GM12878 (cell line): Measurements from ENCODE around the gene KTN1. TPM values are rescaled to one million over a fixed set of nuclear protein-coding genes. Genes with fewer than 3 reads are reported as not detected.

Source experiments
- ATAC-seq: fragments of 200-7000 bp; cut with Tn5 transposase; 3 replicates; pipeline ENCODE4 v1.9.1; 2020; ENCODE audit warnings: mild to moderate bottlenecking, moderate library complexity
- BruUV-seq: library from RNA; stranded (reverse); fragments of 400-500 nt; replicated peaks from 2 replicates; lab custom pipeline; 2021; lab: Mats Ljungman, UMichigan
- CTCF ChIA-PET: fragments of 300-600 bp; sonication (Branson Sonifier 250); formaldehyde crosslinking; extraction: SDS; loops from one replicate; lab custom pipeline; 2021; ENCODE audit warnings: inconsistent platforms; lab: Yijun Ruan, JAX
- POLR2A ChIA-PET: fragments of 350-600 bp; formaldehyde crosslinking; extraction: SDS; loops from one replicate; lab custom pipeline; 2021; ENCODE audit warnings: inconsistent platforms; lab: Charles Lee
- RAD21 ChIA-PET: fragments of 300-600 bp; sonication (Branson Sonifier 250); formaldehyde crosslinking; loops from one replicate; lab custom pipeline; 2023; ENCODE audit warnings: antibody characterized with exemption; ENCODE audit not compliant: unreplicated experiment; lab: Charles Lee
- SMC1A ChIA-PET: fragments of 300-600 bp; sonication (Branson Sonifier 250); formaldehyde crosslinking; loops from one replicate; lab custom pipeline; 2023; ENCODE audit not compliant: unreplicated experiment, uncharacterized antibody; lab: Charles Lee
- DNase-seq: peaks from one replicate; pipeline ENCODE4 v3.0.0-alpha.2; 2011; ENCODE audit warnings: low read depth, low spot score
- FAIRE-seq: peaks from 3 replicates; lab custom pipeline; 2011; peaks lifted over from hg19 to GRCh38; lab: Jason Lieb, UNC
- H2AFZ ChIP-seq: 2 replicates; pipeline ENCODE4 v1.6.0; 2011; ENCODE audit warnings: low read depth, low read length, control low read depth; ENCODE audit not compliant: control insufficient read depth
- H3K27ac ChIP-seq: 2 replicates; pipeline ENCODE4 v1.5.1; 2011; ENCODE audit warnings: control low read depth; ENCODE audit not compliant: control insufficient read depth, insufficient read depth
- H3K27me3 ChIP-seq, 2 experiments: replicated peaks in 1 of 2; 2 replicates each; pipeline versions ENCODE4 v1.6.0 to v1.6.1; 2011; ENCODE audit warnings: low read length in 1 of 2; ENCODE audit not compliant: control insufficient read depth in 2 of 2, insufficient read depth in 2 of 2
- H3K36me3 ChIP-seq, 2 experiments: 2 replicates each; pipeline ENCODE4 v1.5.1; 2011; ENCODE audit warnings: low read length in 1 of 2; ENCODE audit not compliant: control insufficient read depth in 2 of 2, insufficient read depth in 2 of 2
- H3K4me1 ChIP-seq: 2 replicates; pipeline ENCODE4 v1.6.1; 2011; ENCODE audit warnings: mild to moderate bottlenecking, low read length, moderate library complexity, mixed read lengths; ENCODE audit not compliant: control insufficient read depth, insufficient read depth
- H3K4me2 ChIP-seq: 2 replicates; pipeline ENCODE4 v1.6.0; 2011; ENCODE audit warnings: control low read depth; ENCODE audit not compliant: control insufficient read depth, insufficient read depth
- H3K4me3 ChIP-seq: fragments of 200-600 bp; sonication (generic); 2 replicates; pipeline ENCODE4 v1.5.1; 2016
- H3K79me2 ChIP-seq: 2 replicates; pipeline ENCODE4 v1.6.0; 2011; ENCODE audit warnings: low read length; ENCODE audit not compliant: control insufficient read depth, insufficient read depth
- H3K9ac ChIP-seq: 2 replicates; pipeline ENCODE4 v1.8.0; 2011; ENCODE audit warnings: low read length, control low read depth, mixed read lengths; ENCODE audit not compliant: control insufficient read depth, insufficient read depth
- H3K9me3 ChIP-seq: replicated peaks from 3 replicates; pipeline ENCODE4 v1.5.1; 2011; ENCODE audit warnings: mild to moderate bottlenecking, low read length; ENCODE audit not compliant: control insufficient read depth, insufficient read depth
- H4K20me1 ChIP-seq: 2 replicates; pipeline ENCODE4 v1.6.0; 2011; ENCODE audit not compliant: control insufficient read depth, insufficient read depth
- CREM ChIP-seq: IDR thresholded peaks from 2 replicates; pipeline ENCODE4 v1.6.1; 2014; ENCODE audit warnings: antibody characterized with exemption, low read depth
- ESRRA ChIP-seq: IDR thresholded peaks from 2 replicates; pipeline ENCODE4 v1.6.1; 2012; ENCODE audit warnings: mild to moderate bottlenecking, low read length, improper control_type of control experiment
- HCFC1 ChIP-seq: fragments of 150-350 bp; IDR thresholded peaks from 2 replicates; pipeline ENCODE4 v1.6.1; 2014; ENCODE audit warnings: low read length
- MEF2A ChIP-seq: IDR thresholded peaks from 2 replicates; pipeline ENCODE4 v1.6.1; 2011; ENCODE audit warnings: low read depth, mild to moderate bottlenecking, low read length, moderate library complexity; ENCODE audit not compliant: insufficient read depth
- MYC ChIP-seq: IDR thresholded peaks from 2 replicates; pipeline ENCODE4 v1.6.1; 2011; ENCODE audit warnings: mild to moderate bottlenecking, low read length, moderate library complexity, inconsistent platforms; ENCODE audit not compliant: insufficient read depth, insufficient replicate concordance, insufficient read length, severe bottlenecking
- NKRF ChIP-seq: fragments of 450-650 bp; conservative IDR thresholded peaks from 2 replicates; pipeline ENCODE4 v1.6.1; 2017; ENCODE audit warnings: mild to moderate bottlenecking, moderate library complexity
- NR2C1 ChIP-seq: fragments of 450-650 bp; IDR thresholded peaks from 2 replicates; pipeline ENCODE4 v1.6.1; 2017; ENCODE audit warnings: antibody characterized with exemption, mild to moderate bottlenecking, moderate library complexity
- NR2C2 ChIP-seq: IDR thresholded peaks from 2 replicates; pipeline ENCODE4 v1.6.1; 2011; ENCODE audit warnings: borderline replicate concordance, low read depth; ENCODE audit not compliant: control insufficient read depth, insufficient read length
- NR2F1 ChIP-seq: fragments of 450-650 bp; conservative IDR thresholded peaks from 2 replicates; pipeline ENCODE4 v1.6.1; 2017; ENCODE audit warnings: mild to moderate bottlenecking
- POLR2AphosphoS5 ChIP-seq: IDR thresholded peaks from 2 replicates; pipeline ENCODE4 v1.6.1; 2011; ENCODE audit warnings: mild to moderate bottlenecking, low read length, inconsistent platforms
- POU2F2 ChIP-seq: IDR thresholded peaks from 3 replicates; pipeline ENCODE4 v1.6.1; 2011; ENCODE audit warnings: low read depth, mild to moderate bottlenecking, low read length, borderline replicate concordance
- SMAD1 ChIP-seq: fragments of 450-650 bp; IDR thresholded peaks from 2 replicates; pipeline ENCODE4 v1.6.1; 2018; ENCODE audit warnings: mild to moderate bottlenecking, low read depth; ENCODE audit not compliant: partially characterized antibody
- SRF ChIP-seq, 2 experiments: IDR thresholded peaks; 2 replicates each; pipeline ENCODE4 v1.6.1; 2011; ENCODE audit warnings: low read depth in 2 of 2, low read length in 2 of 2, mild to moderate bottlenecking in 1 of 2, moderate library complexity in 1 of 2
- SUPT20H ChIP-seq: IDR thresholded peaks from 2 replicates; pipeline ENCODE4 v1.6.1; 2011; ENCODE audit warnings: low read depth, mild to moderate bottlenecking, low read length, moderate library complexity, borderline replicate concordance; ENCODE audit not compliant: control insufficient read depth
- USF2 ChIP-seq: IDR thresholded peaks from 2 replicates; pipeline ENCODE4 v1.6.1; 2011; ENCODE audit warnings: low read depth, low read length, improper control_type of control experiment, borderline replicate concordance
- ZBTB11 ChIP-seq: fragments of 450-650 bp; formaldehyde crosslinking; IDR thresholded peaks from 2 replicates; pipeline ENCODE4 v1.5.0; 2022; ENCODE audit warnings: mild to moderate bottlenecking, missing genetic modification characterization
- WGBS: methylation state at CpG from one replicate; pipeline ENCODE4 v1.1.6; 2016; ENCODE audit warnings: low lambda C conversion rate; ENCODE audit not compliant: insufficient replicate concordance, insufficient coverage; ENCODE audit errors: missing lambda C conversion rate; 5-methylcytosine and 5-hydroxymethylcytosine counted together
- in situ Hi-C: fragments of 300-500 bp; cut with MboI; formaldehyde crosslinking; loops from 9 replicates; pipeline ENCODE4 v1.14.3; 2018; ENCODE audit warnings: mixed read lengths
- intact Hi-C: fragments of 100-400 bp; cut with micrococcal nuclease; formaldehyde crosslinking; loops from one replicate; pipeline ENCODE4 v1.14.2; 2022; ENCODE audit not compliant: unreplicated experiment
- polyA plus RNA-seq, 11 experiments: library from polyadenylated mRNA; depleted of rRNA in 4 of 11; unstranded in 6 of 11; stranded (reverse) in 5 of 11; fragments of >200 nt; fragmentation: Nextera tagmentation in 4 of 11; fragmentation: Illumina TruSeq in 1 of 11; extraction: Ambion mirVana in 4 of 11; extraction: Trizol in 1 of 11; gene quantifications; 1 replicate in 1 of 11; 2 replicates in 10 of 11; pipeline versions ENCODE4 v1.2.1 to v1.2.3, GENCODE V29; 2011 to 2016; ENCODE audit warnings: inconsistent platforms in 2 of 11, missing spikeins in 2 of 11, low read depth in 1 of 11
- total RNA-seq, 4 experiments: library from RNA; depleted of rRNA in 3 of 4; stranded (reverse); fragments of >200 nt in 3 of 4; fragmentation: Illumina TruSeq in 1 of 4; extraction: Trizol in 1 of 4; gene quantifications; 2 replicates each; pipeline versions ENCODE4 v1.2.1 to v1.2.3, GENCODE V29; 2013 to 2021

The KTN1 gene
- total and polyA plus RNA-seq, 10 of the 15 experiments (the other 5 are each of a cell fraction or from before 2014, with no cell fraction given), result 50.6 to 154 (median 84.2) TPM

DNA sequence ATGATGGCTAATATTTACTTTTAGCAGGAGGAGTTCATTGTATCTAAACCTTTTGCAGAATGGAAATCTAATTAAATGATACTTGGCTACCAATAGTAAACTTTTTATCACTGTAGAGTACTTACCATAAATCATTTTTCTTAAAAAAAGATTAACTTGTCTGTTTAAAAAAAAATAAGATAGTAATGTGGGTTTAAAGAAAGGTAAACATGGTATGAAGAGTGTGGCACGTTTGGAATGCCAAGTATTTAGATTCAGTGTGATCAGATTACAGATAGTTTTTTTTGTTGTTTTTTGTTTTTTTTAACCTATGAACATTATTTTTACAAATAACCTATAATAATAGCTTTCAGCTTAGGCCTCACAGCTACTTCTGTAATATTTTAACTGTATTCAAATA, 25.8 kb downstream of the KTN1 start:
- in situ Hi-C loops, result no loop called here
- CTCF ChIA-PET, result interaction anchor here (1.3 kb wide), 1 partner anchor 160 kb away, joined by 3 read pairs; no protein-coding TSS in a partner anchor
- no peak overlapping the region for H3K9ac ChIP-seq

More for the DNA sequence above, 25.8 kb downstream of the KTN1 start:
- ChIA-PET SMC1A (interaction anchor here (0.9 to 1.0 kb wide), 2 partner anchors 12 to 58 kb away, joined by 3 read pairs; no protein-coding TSS in a partner anchor), RAD21 (interaction anchor here (1.2 to 1.4 kb wide), 2 partner anchors 9 to 19 kb away, joined by 3 read pairs; no protein-coding TSS in a partner anchor), POLR2A (interaction anchor here (0.5 kb wide), 1 partner anchor 21 kb away, joined by 4 read pairs; no protein-coding TSS in a partner anchor)
- H3K27me3 ChIP-seq, result no peaks in the 10 kb centered on the region
- ATAC-seq, result no peak
- H3K4me1 ChIP-seq, result no peaks in the 10 kb centered on the region
- H2AFZ ChIP-seq, result no peak overlapping the region
- H3K79me2 ChIP-seq, result peaks cover 51% of the 10 kb centered on the region
- no peaks in the 10 kb centered on the region; a peak in 1 of 4 replicates for H3K36me3 ChIP-seq
- intact Hi-C loops, result no loop called here
- no peak overlapping the region for H3K27ac ChIP-seq
- WGBS, result 97% methylated on average over 1 of the region's 1 CpG
- DNase-seq, result no peak
- no peaks in the 10 kb centered on the region for H4K20me1 ChIP-seq
- no TSS peak for BruUV-seq
- TF ChIP-seq ESRRA, result no peak
- TF ChIP-seq NR2C2, result no peak
- TF ChIP-seq POLR2AphosphoS5, result no peak
- TF ChIP-seq POU2F2, result no peak
- TF ChIP-seq NR2C1, result no peak
- no peak for TF ChIP-seq MEF2A
- TF ChIP-seq HCFC1, result no peak
- TF ChIP-seq NKRF, result no peak
- no peak for TF ChIP-seq SUPT20H
- TF ChIP-seq SRF (IDR thresholded peaks at IDR 0.05; ENCODE audit: low read depth in 2 of 2, low read length in 2 of 2), result no peak
- no peak for TF ChIP-seq MYC
- TF ChIP-seq USF2, result no peak
- no peak for TF ChIP-seq SMAD1
- TF ChIP-seq CREM, result no peak
- TF ChIP-seq NR2F1, result no peak
- TF ChIP-seq ZBTB11, result no peak
- H3K4me3 ChIP-seq, result no peak overlapping the region
- no peak for FAIRE-seq
- no peaks in the 10 kb centered on the region for H3K9me3 ChIP-seq
- H3K4me2 ChIP-seq, result no peak overlapping the region
